Tibial nerve (tissue), 4 donors: ENCODE results near the gene GRIN2C.

Experiments used
- CTCF ChIP-seq, 5 experiments: fragments of 200-600 bp in 3 of 5; fragments of 450-650 bp in 2 of 5; sonication (generic) in 3 of 5; IDR thresholded peaks; one replicate each; pipeline ENCODE4 v1.5.1; 2016 to 2019; ENCODE audit warnings: antibody characterized with exemption in 5 of 5, mild to moderate bottlenecking in 3 of 5, moderate library complexity in 2 of 5
- EP300 ChIP-seq, 2 donors: sonication (generic); formaldehyde crosslinking; IDR thresholded peaks; one replicate each; pipeline ENCODE4 v1.6.1; 2017; ENCODE audit warnings: antibody characterized with exemption in 2 of 2, mild to moderate bottlenecking in 1 of 2
- POLR2A ChIP-seq, 2 donors: fragments of 450-650 bp; IDR thresholded peaks; one replicate each; pipeline ENCODE4 v1.6.1; 2017; ENCODE audit warnings: antibody characterized with exemption in 2 of 2, mild to moderate bottlenecking in 2 of 2, moderate library complexity in 2 of 2

GRCh38 chr17:74812109-74813009 lies 47.3 kb downstream of the GRIN2C start:
- TF ChIP-seq CTCF (IDR thresholded peaks at IDR 0.05): no peak
- no peak for TF ChIP-seq POLR2A (IDR thresholded peaks at IDR 0.05)
- TF ChIP-seq EP300 (IDR thresholded peaks at IDR 0.05): no peak
